T-helper 17 cell (primary cell): ENCODE results near the gene LINGO4. TPM values are rescaled to one million over a fixed set of nuclear protein-coding genes. Genes with fewer than 3 reads are reported as not detected.

Experiments
- ATAC-seq: fragments of 150-1000 bp; cut with Tn5 transposase; 2 replicates; pipeline ENCODE4 v1.10.0; 2021; ENCODE audit warnings: mild to moderate bottlenecking, moderate library complexity
- DNase-seq, 3 donors: peaks; one replicate each; pipeline versions ENCODE4 v3.0.0 to v3.0.0-alpha.2; 2020 to 2021
- H3K9me3 ChIP-seq: one replicate; pipeline ENCODE4 v1.7.0; 2013; ENCODE audit warnings: low read length, mild to moderate bottlenecking; ENCODE audit not compliant: control insufficient read depth, poor library complexity, severe bottlenecking
- H3K27ac Mint-ChIP-seq: one replicate; pipeline ENCODE4 v1.8.0; 2022; ENCODE audit warnings: mild to moderate bottlenecking, moderate library complexity, mixed read lengths
- H3K27me3 Mint-ChIP-seq: one replicate; pipeline ENCODE4 v1.8.0; 2022; ENCODE audit warnings: mixed read lengths
- H3K36me3 Mint-ChIP-seq: one replicate; pipeline ENCODE4 v1.8.0; 2022; ENCODE audit warnings: low read depth, mixed read lengths
- H3K4me1 Mint-ChIP-seq: one replicate; pipeline ENCODE4 v1.8.0; 2022; ENCODE audit warnings: mild to moderate bottlenecking, mixed read lengths
- H3K4me3 Mint-ChIP-seq: one replicate; pipeline ENCODE4 v1.8.0; 2022; ENCODE audit warnings: mild to moderate bottlenecking, moderate library complexity, mixed read lengths
- total RNA-seq, 4 donors: library from RNA in 2 of 4; stranded (reverse) in 2 of 4; gene quantifications; one replicate each; pipeline ENCODE4 v1.2.3 and lab custom pipeline; 2022 to 2026

LINGO4 gene
- total RNA-seq, 2 donors from 2014 or later: 0.77 to 1.6 TPM

- Mint-ChIP-seq H3K4me3 (peak overlapping the region; percentile 97), H3K27ac (peak overlapping the region; percentile 98)
Observed at GRCh38 chr1:151830055-151830454, 24.8 kb upstream of the LINGO4 start.

GRCh38 chr1:151829352-151830046 lies 24.3 kb upstream of the LINGO4 start:
- Mint-ChIP-seq H3K4me3 (peak overlapping the region; percentile 97), H3K36me3 (peaks cover 8% of the 10 kb centered on the region), H3K27ac (peak overlapping the region; percentile 98), H3K4me1 (peaks cover 74% of the 10 kb centered on the region), H3K27me3 (no peaks in the 10 kb centered on the region)
- DNase-seq (no peak), ATAC-seq (no peak)
- no peaks in the 10 kb centered on the region for H3K9me3 ChIP-seq

More at GRCh38 chr1:151830055-151830454, 24.8 kb upstream of the LINGO4 start:
- Mint-ChIP-seq H3K4me1 (peaks cover 69% of the 10 kb centered on the region), H3K36me3 (peaks cover 5% of the 10 kb centered on the region), H3K27me3 (no peaks in the 10 kb centered on the region)
- no peak for ATAC-seq
- no peaks in the 10 kb centered on the region for H3K9me3 ChIP-seq
- no peak for DNase-seq

- H3K27ac Mint-ChIP-seq: peak overlapping the region; percentile 98
- no peaks in the 10 kb centered on the region for H3K9me3 ChIP-seq
- H3K4me3 Mint-ChIP-seq: peak overlapping the region; percentile 97
- no peaks in the 10 kb centered on the region for H3K27me3 Mint-ChIP-seq
- DNase-seq (no peak), ATAC-seq (no peak)
- H3K36me3 Mint-ChIP-seq: peaks cover 8% of the 10 kb centered on the region
- H3K4me1 Mint-ChIP-seq: peaks cover 75% of the 10 kb centered on the region
Observed at GRCh38 chr1:151828921-151829320, 23.7 kb upstream of the LINGO4 start.

GRCh38 chr1:151827853-151828252 lies 22.6 kb upstream of the LINGO4 start:
- ATAC-seq: peak; percentile 15
- Mint-ChIP-seq H3K36me3 (peaks cover 11% of the 10 kb centered on the region), H3K4me1 (peaks cover 76% of the 10 kb centered on the region), H3K4me3 (peak overlapping the region; percentile 97), H3K27me3 (no peaks in the 10 kb centered on the region), H3K27ac (peak overlapping the region; percentile 98)
- no peaks in the 10 kb centered on the region for H3K9me3 ChIP-seq
- no peak for DNase-seq

GRCh38 chr1:151825751-151826660 lies 20.8 kb upstream of the LINGO4 start:
- ATAC-seq: peak; percentile 41
- H3K4me1 Mint-ChIP-seq: peaks cover 74% of the 10 kb centered on the region
- H3K27me3 Mint-ChIP-seq: no peaks in the 10 kb centered on the region
- peak overlapping the region; percentile 98 for H3K27ac Mint-ChIP-seq
- peaks cover 11% of the 10 kb centered on the region for H3K36me3 Mint-ChIP-seq
- no peaks in the 10 kb centered on the region for H3K9me3 ChIP-seq
- peak in 2 of 3 donors; percentile 37 to 63 for DNase-seq
- H3K4me3 Mint-ChIP-seq: peak overlapping the region; percentile 97

- Mint-ChIP-seq H3K27me3 (no peaks in the 10 kb centered on the region), H3K27ac (peak overlapping the region; percentile 98), H3K4me3 (peak overlapping the region; percentile 97), H3K4me1 (peaks cover 75% of the 10 kb centered on the region), H3K36me3 (peaks cover 11% of the 10 kb centered on the region)
- DNase-seq (no peak), ATAC-seq (peak; percentile 8)
- no peaks in the 10 kb centered on the region for H3K9me3 ChIP-seq
Observed at GRCh38 chr1:151825204-151825603, 20.0 kb upstream of the LINGO4 start.

- H3K27ac Mint-ChIP-seq: peak overlapping the region; percentile 98
- H3K4me3 Mint-ChIP-seq: peak overlapping the region; percentile 97
- no peaks in the 10 kb centered on the region for H3K9me3 ChIP-seq
- no peak for DNase-seq
- no peaks in the 10 kb centered on the region for H3K27me3 Mint-ChIP-seq
- H3K4me1 Mint-ChIP-seq: peaks cover 77% of the 10 kb centered on the region
- no peak for ATAC-seq
- peaks cover 11% of the 10 kb centered on the region for H3K36me3 Mint-ChIP-seq
Observed at GRCh38 chr1:151823175-151823574, 18.0 kb upstream of the LINGO4 start.

- no peaks in the 10 kb centered on the region for H3K9me3 ChIP-seq
- peaks cover 77% of the 10 kb centered on the region for H3K4me1 Mint-ChIP-seq
- ATAC-seq (peak; percentile 24), DNase-seq (peak in 1 of 3 donors; percentile 48)
- no peaks in the 10 kb centered on the region for H3K27me3 Mint-ChIP-seq
- H3K27ac Mint-ChIP-seq: peak overlapping the region; percentile 98
- H3K4me3 Mint-ChIP-seq: peak overlapping the region; percentile 97
- peaks cover 11% of the 10 kb centered on the region for H3K36me3 Mint-ChIP-seq
Observed at GRCh38 chr1:151822404-151822803, 17.2 kb upstream of the LINGO4 start.

- Mint-ChIP-seq H3K4me1 (peaks cover 87% of the 10 kb centered on the region), H3K36me3 (peaks cover 15% of the 10 kb centered on the region), H3K27me3 (no peaks in the 10 kb centered on the region), H3K27ac (peak overlapping the region; percentile 98), H3K4me3 (peak overlapping the region; percentile 97)
- no peaks in the 10 kb centered on the region for H3K9me3 ChIP-seq
- DNase-seq (peak in 1 of 3 donors; percentile 40), ATAC-seq (peak; percentile 31)
Observed at GRCh38 chr1:151820940-151821339, 15.7 kb upstream of the LINGO4 start.

GRCh38 chr1:151819976-151820623 lies 14.9 kb upstream of the LINGO4 start:
- Mint-ChIP-seq H3K4me1 (peaks cover 88% of the 10 kb centered on the region), H3K27me3 (no peaks in the 10 kb centered on the region), H3K36me3 (peaks cover 10% of the 10 kb centered on the region), H3K27ac (peak overlapping the region; percentile 98), H3K4me3 (peak overlapping the region; percentile 97)
- no peak for DNase-seq
- ATAC-seq: no peak
- H3K9me3 ChIP-seq: no peaks in the 10 kb centered on the region

GRCh38 chr1:151819227-151819835 lies 14.1 kb upstream of the LINGO4 start:
- DNase-seq (no peak), ATAC-seq (no peak)
- Mint-ChIP-seq H3K36me3 (peaks cover 7% of the 10 kb centered on the region), H3K4me1 (peaks cover 89% of the 10 kb centered on the region), H3K4me3 (peak overlapping the region; percentile 97), H3K27ac (peak overlapping the region; percentile 98), H3K27me3 (no peaks in the 10 kb centered on the region)
- no peaks in the 10 kb centered on the region for H3K9me3 ChIP-seq

- no peak for ATAC-seq
Observed at GRCh38 chr1:151817353-151817730, 12.1 kb upstream of the LINGO4 start.

More at GRCh38 chr1:151817353-151817730, 12.1 kb upstream of the LINGO4 start:
- Mint-ChIP-seq H3K36me3 (peaks cover 7% of the 10 kb centered on the region), H3K27me3 (no peaks in the 10 kb centered on the region), H3K4me3 (peak overlapping the region; percentile 97), H3K4me1 (peaks cover 90% of the 10 kb centered on the region), H3K27ac (peak overlapping the region; percentile 98)
- no peaks in the 10 kb centered on the region for H3K9me3 ChIP-seq
- DNase-seq: no peak
